HL-60/S4 (cell line): Measurements from ENCODE around the gene KLF7.

ENCODE experiments used
- in situ Hi-C: fragments of 300-500 bp; cut with MboI; formaldehyde crosslinking; loops from 2 replicates; pipeline ENCODE4 v1.14.3; 2022; ENCODE audit warnings: low sequenced_read_pairs

The KLF7 gene

GRCh38 chr2:207167099-207167923 is 1.6 kb upstream of the KLF7 start:
- in situ Hi-C loops: no loop called here

GRCh38 chr2:207166349-207167098 is 776 bp upstream of the KLF7 start:
- in situ Hi-C loops: no loop called here

GRCh38 chr2:207166039-207166348 is 246 bp upstream of the KLF7 start:
- in situ Hi-C loops: no loop called here

GRCh38 chr2:207164006-207164831 is 1.5 kb downstream of the KLF7 start:
- in situ Hi-C loops: no loop called here

GRCh38 chr2:207163756-207164005 is 2.1 kb downstream of the KLF7 start:
- in situ Hi-C loops: no loop called here

- in situ Hi-C loops: no loop called here
Observed at GRCh38 chr2:207163053-207163755, 2.5 kb downstream of the KLF7 start.

- in situ Hi-C loops: no loop called here
Observed at GRCh38 chr2:207162316-207162715, 3.4 kb downstream of the KLF7 start.

- in situ Hi-C loops: no loop called here
Observed at GRCh38 chr2:207161247-207162123, 4.3 kb downstream of the KLF7 start.

- in situ Hi-C loops: no loop called here
Observed at GRCh38 chr2:207160115-207160514, 5.6 kb downstream of the KLF7 start.

GRCh38 chr2:207159002-207159401 is 6.7 kb downstream of the KLF7 start:
- in situ Hi-C loops: no loop called here

- in situ Hi-C loops: no loop called here
Observed at GRCh38 chr2:207157731-207158130, 8.0 kb downstream of the KLF7 start.

- in situ Hi-C loops: no loop called here
Observed at GRCh38 chr2:207157162-207157481, 8.6 kb downstream of the KLF7 start.

- in situ Hi-C loops: no loop called here
Observed at GRCh38 chr2:207156451-207157161, 9.1 kb downstream of the KLF7 start.

GRCh38 chr2:207155516-207156444 is 10.0 kb downstream of the KLF7 start:
- in situ Hi-C loops: no loop called here

- in situ Hi-C loops: no loop called here
Observed at GRCh38 chr2:207154556-207155510, 10.9 kb downstream of the KLF7 start.

- in situ Hi-C loops: no loop called here
Observed at GRCh38 chr2:207153266-207153975, 12.3 kb downstream of the KLF7 start.

GRCh38 chr2:207151048-207151447 is 14.7 kb downstream of the KLF7 start:
- in situ Hi-C loops: no loop called here
